Kidney (tissue), 14 donors: ENCODE results near the gene GFI1. TPM values are rescaled to one million over a fixed set of nuclear protein-coding genes. Genes with fewer than 3 reads are reported as not detected.

Experiments used
- DNase-seq, 5 donors: peaks; one replicate each; pipeline ENCODE4 v3.0.0-alpha.2; 2013 to 2020
- FAIRE-seq: peaks from 2 replicates; lab custom pipeline; 2012; peaks lifted over from hg19 to GRCh38; lab: Jason Lieb, UNC
- H3K27ac ChIP-seq, 2 donors: one replicate each; pipeline ENCODE4 v1.7.0; 2013; ENCODE audit warnings: low read depth in 2 of 2, low read length in 2 of 2, inconsistent platforms in 1 of 2
- H3K27me3 ChIP-seq: one replicate; pipeline ENCODE4 v1.7.1; 2013; ENCODE audit warnings: low read length, inconsistent platforms; ENCODE audit not compliant: control insufficient read depth, insufficient read depth
- H3K36me3 ChIP-seq, 3 donors: one replicate each; pipeline versions ENCODE4 v1.7.0 to v1.7.1; 2013; ENCODE audit warnings: low read length in 3 of 3, control low read depth in 1 of 3, inconsistent platforms in 1 of 3; ENCODE audit not compliant: insufficient read depth in 3 of 3, control insufficient read depth in 2 of 3
- H3K4me1 ChIP-seq, 3 donors: one replicate each; pipeline versions ENCODE4 v1.7.0 to v1.7.1; 2013; ENCODE audit warnings: low read length in 3 of 3, inconsistent platforms in 1 of 3, low read depth in 1 of 3; ENCODE audit not compliant: control insufficient read depth in 2 of 3, insufficient read depth in 2 of 3
- H3K4me3 ChIP-seq, 3 donors: one replicate each; pipeline versions ENCODE4 v1.7.0 to v1.8.1; 2013; ENCODE audit warnings: low read length in 3 of 3, control low read depth in 1 of 3, inconsistent platforms in 1 of 3
- H3K9ac ChIP-seq, 3 donors: one replicate each; pipeline versions ENCODE4 v1.7.0 to v1.7.1; 2013; ENCODE audit warnings: low read length in 3 of 3, control low read depth in 1 of 3, inconsistent platforms in 1 of 3
- H3K9me3 ChIP-seq, 3 donors: one replicate each; pipeline versions ENCODE4 v1.7.0 to v1.7.1; 2013; ENCODE audit warnings: low read length in 3 of 3, control low read depth in 1 of 3, inconsistent platforms in 1 of 3; ENCODE audit not compliant: control insufficient read depth in 2 of 3, insufficient read depth in 1 of 3
- intact Hi-C: fragments of 100-400 bp; cut with DNase I; formaldehyde crosslinking; loops from one replicate; pipeline ENCODE4 v1.11.1; 2022
- polyA plus RNA-seq: library from polyadenylated mRNA; stranded (reverse); fragments of 350-450 nt; fragmentation: Illumina TruSeq; extraction: RNeasy Lipid Tissue Mini Kit (QIAGEN cat#74804); gene quantifications from one replicate; pipeline ENCODE4 v1.2.3, GENCODE V29; 2014; ENCODE audit warnings: low read depth, low replicate concordance; ENCODE audit not compliant: insufficient read depth
- total RNA-seq: library from RNA; stranded (reverse); fragmentation: NEBNext Ultra II Directional; extraction: Animal tissue kit (Norgen Biotek cat#: 25700); gene quantifications from one replicate; pipeline ENCODE4 v1.2.1, GENCODE V29; 2021
- TF ChIP-seq, protein P1 (sequence below): IDR thresholded peaks from 3 replicates; pipeline ENCODE4 v1.5.1; 2012; ENCODE audit warnings: mild to moderate bottlenecking, moderate library complexity, borderline replicate concordance; ENCODE audit not compliant: insufficient read depth; ENCODE audit errors: extremely low read depth
- donor health status: control.
- donor health status: control.
- donor health status: control.
- donor health status: control.
- donor health status: control.
- donor health status: DM: yes; HTN: yes; CAD: no.
- donor health status: Normal renal cell carcinoma (clear cell type).

Gene GFI1
- total and polyA plus RNA-seq, 2 donors from 2014 or later: 0.17 to 3.8 TPM

DNA sequence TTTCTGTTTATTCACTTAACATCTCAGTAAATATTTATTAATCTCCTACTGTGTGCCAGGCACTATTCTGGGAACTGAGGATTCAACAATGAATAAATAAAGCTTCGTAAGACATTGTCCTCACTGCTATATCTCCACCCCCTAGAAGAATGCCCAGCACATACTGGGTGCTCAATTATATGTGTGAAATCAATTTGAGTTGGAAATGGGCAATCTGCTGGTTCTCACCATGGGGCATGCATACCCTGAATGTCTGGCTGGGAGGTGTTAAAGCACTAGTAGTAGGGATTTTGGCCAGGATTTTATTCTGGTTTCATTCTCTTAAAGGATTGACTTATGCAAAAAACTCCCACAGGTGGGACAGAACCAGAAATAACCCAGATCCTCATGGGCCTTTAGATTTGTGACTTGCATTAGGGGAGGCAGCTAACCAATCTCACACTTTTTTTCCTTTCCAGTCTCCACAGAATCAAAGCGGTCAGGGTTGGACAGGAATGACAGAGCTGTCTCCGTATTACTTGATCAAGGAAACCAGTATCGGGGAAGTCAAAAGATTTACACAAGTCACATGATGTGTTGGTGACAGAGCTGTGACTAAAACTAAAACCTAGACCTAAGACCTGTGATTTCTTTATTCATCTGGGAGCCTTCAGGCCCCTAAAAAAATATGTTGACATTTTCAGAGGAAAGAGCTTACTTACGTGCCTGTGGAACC is 12.8 kb downstream of the GFI1 start:
- H3K27me3 ChIP-seq: peaks cover 16% of the 10 kb centered on the region
- H3K9ac ChIP-seq: no peak overlapping the region
- no peak for DNase-seq
- TF ChIP-seq, protein P1, sequence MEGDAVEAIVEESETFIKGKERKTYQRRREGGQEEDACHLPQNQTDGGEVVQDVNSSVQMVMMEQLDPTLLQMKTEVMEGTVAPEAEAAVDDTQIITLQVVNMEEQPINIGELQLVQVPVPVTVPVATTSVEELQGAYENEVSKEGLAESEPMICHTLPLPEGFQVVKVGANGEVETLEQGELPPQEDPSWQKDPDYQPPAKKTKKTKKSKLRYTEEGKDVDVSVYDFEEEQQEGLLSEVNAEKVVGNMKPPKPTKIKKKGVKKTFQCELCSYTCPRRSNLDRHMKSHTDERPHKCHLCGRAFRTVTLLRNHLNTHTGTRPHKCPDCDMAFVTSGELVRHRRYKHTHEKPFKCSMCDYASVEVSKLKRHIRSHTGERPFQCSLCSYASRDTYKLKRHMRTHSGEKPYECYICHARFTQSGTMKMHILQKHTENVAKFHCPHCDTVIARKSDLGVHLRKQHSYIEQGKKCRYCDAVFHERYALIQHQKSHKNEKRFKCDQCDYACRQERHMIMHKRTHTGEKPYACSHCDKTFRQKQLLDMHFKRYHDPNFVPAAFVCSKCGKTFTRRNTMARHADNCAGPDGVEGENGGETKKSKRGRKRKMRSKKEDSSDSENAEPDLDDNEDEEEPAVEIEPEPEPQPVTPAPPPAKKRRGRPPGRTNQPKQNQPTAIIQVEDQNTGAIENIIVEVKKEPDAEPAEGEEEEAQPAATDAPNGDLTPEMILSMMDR: no peak
- no peak overlapping the region for H3K27ac ChIP-seq
- H3K4me3 ChIP-seq: no peak overlapping the region
- no peak for FAIRE-seq
- H3K36me3 ChIP-seq: no peaks in the 10 kb centered on the region
- intact Hi-C loops: no loop called here
- H3K4me1 ChIP-seq: no peaks in the 10 kb centered on the region
- H3K9me3 ChIP-seq: no peaks in the 10 kb centered on the region

DNA sequence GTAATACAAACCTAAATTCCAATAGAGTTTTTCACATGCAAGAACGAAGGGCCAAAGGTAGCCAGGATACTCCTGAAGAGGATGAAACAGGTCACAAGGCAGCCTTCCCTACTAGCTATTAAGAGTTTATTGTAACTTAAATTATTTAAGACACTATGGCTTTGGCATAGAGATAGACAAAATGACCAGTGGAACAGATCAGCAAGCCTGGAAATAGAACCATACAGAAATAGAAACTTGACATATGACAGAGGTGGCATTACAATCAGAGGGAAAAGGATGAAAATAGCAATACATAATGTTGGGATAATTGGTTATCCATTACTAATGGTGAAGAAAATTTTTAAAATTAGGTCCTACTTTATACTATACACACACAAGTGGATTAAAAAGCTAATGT is 16.5 kb downstream of the GFI1 start:
- TF ChIP-seq, protein P1: no peak
- Histone ChIP-seq H3K4me1 (no peaks in the 10 kb centered on the region), H3K4me3 (no peak overlapping the region), H3K9me3 (no peaks in the 10 kb centered on the region), H3K36me3 (no peaks in the 10 kb centered on the region), H3K27ac (no peak overlapping the region), H3K9ac (no peak overlapping the region), H3K27me3 (peaks cover 3% of the 10 kb centered on the region)
- DNase-seq (no peak), FAIRE-seq (no peak)
- intact Hi-C loops: no loop called here

DNA sequence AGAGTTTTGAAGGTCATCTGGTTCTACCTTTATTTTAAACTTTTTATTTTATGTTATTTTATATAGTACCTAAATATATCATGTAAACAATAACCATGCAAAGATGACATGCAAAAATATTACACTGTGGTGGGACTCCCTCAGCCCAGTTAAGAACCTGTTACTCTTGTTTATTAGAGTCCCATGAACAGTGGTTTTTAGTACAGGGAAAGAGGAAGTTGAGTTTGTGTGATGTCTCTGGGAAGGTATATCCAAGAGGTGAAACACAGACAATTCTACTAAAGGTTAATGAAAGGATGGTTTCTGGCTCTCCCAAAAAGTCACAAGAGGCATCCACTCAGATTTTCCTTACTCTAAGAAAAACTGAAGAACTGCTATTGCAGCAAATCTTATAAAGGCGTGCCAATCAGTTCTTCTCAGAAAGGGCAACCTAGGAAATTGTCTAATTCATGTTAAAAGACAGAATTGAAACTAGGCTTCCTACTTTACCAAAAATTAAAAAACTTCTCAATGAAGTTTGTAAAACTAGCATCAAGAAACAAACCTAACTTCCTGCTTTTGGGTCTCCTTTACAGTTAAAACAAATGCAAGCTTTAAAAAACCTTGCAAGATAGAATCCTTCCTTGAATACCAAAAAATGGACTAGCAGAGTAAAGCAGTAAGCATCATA is 19.9 kb downstream of the GFI1 start:
- no peak overlapping the region for H3K9ac ChIP-seq
- no peak overlapping the region for H3K27ac ChIP-seq
- no peaks in the 10 kb centered on the region for H3K4me1 ChIP-seq
- intact Hi-C loops: no loop called here
- H3K4me3 ChIP-seq: no peak overlapping the region
- no peaks in the 10 kb centered on the region for H3K27me3 ChIP-seq
- no peaks in the 10 kb centered on the region for H3K36me3 ChIP-seq
- TF ChIP-seq, protein P1: no peak
- no peaks in the 10 kb centered on the region for H3K9me3 ChIP-seq
- FAIRE-seq: no peak
- DNase-seq: no peak
